Keratinocyte (primary cell): ENCODE measurements around the gene MZT2A.
"Not testable (repeated sequence)": the region's sequence is repeated elsewhere in the genome, so short reads cannot be mapped to it uniquely, and the experiment has no call there.

Experiments
- CTCF ChIP-seq, 3 experiments: IDR thresholded peaks in 1 of 3; conservative IDR thresholded peaks in 1 of 3; optimal IDR thresholded peaks in 1 of 3; 2 replicates in 2 of 3; 3 replicates in 1 of 3; pipeline versions ENCODE3 to v1.5.1; 2011; ENCODE audit warnings: low read length in 3 of 3, mild to moderate bottlenecking in 3 of 3, moderate library complexity in 2 of 3, control low read depth in 1 of 3, inconsistent platforms in 1 of 3; ENCODE audit not compliant: insufficient read depth in 2 of 3; ENCODE audit errors: extremely low read depth in 1 of 3
- EZH2 ChIP-seq: IDR thresholded peaks from one replicate; pipeline ENCODE4 v1.6.1; 2012; ENCODE audit warnings: inconsistent platforms, mild to moderate bottlenecking, low read length, moderate library complexity

DNA sequence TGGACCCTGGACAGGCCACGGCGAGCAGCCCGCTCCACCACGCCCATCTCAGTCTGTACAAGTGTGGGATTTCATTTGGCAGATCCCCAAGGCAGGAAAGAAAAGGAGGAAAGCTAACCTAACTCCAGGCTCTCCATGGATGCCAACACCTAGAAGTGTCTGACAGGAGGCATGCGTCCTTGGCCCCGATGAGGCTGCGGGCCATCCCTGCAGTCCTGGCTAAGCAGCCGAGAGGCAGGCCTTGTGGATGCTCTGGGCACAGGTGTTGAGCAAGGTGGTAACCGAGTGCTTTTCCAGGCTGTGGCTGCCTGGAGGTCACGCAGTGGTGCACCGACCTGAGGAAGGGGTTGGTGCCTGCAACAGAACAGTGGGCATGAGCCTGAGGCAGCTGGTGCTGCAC is 42.8 kb upstream of the MZT2A start:
- not testable (repeated sequence) for TF ChIP-seq CTCF (optimal IDR thresholded peaks at IDR 0.05 in 1 of 3, IDR thresholded peaks at IDR 0.05 in 1 of 3, conservative IDR thresholded peaks at IDR 0.05 in 1 of 3; ENCODE audit: extremely low read depth in 1 of 3, insufficient read depth in 2 of 3, low read length in 3 of 3); EZH2
